ENCODE data around the gene CEP41. TPM values are rescaled to one million over a fixed set of nuclear protein-coding genes. Genes with fewer than 3 reads are reported as not detected.

The CEP41 gene
- total and polyA plus RNA-seq, 2 experiments from 2014 or later: 17.4 to 25.0 TPM

GRCh38 chr7:130349911-130350782 lies 90.7 kb downstream of the CEP41 start (continued):
- no peak for TF ChIP-seq CTCF (conservative IDR thresholded peaks at IDR 0.05; ENCODE audit: low read depth in 2 of 2)
- TF ChIP-seq REST (IDR thresholded peaks at IDR 0.05; ENCODE audit: unreplicated experiment): no peak
- no peak for TF ChIP-seq EZH2phosphoT487 (IDR thresholded peaks at IDR 0.05; ENCODE audit: unreplicated experiment)
- no peak for TF ChIP-seq STAT1 (IDR thresholded peaks at IDR 0.05; ENCODE audit: unreplicated experiment)

GRCh38 chr7:130346941-130347340 lies 93.9 kb downstream of the CEP41 start:
- no peaks in the 10 kb centered on the region for H3K27me3 ChIP-seq (ENCODE audit: insufficient read depth)
- H3K9me2 ChIP-seq (ENCODE audit: insufficient read depth): peaks cover 3% of the 10 kb centered on the region; the same call in 1 of the 2 replicates
- no peaks in the 10 kb centered on the region for H3F3A ChIP-seq (replicated peaks; ENCODE audit: low read depth)
- no peak for ATAC-seq
- DNase-seq (ENCODE audit: low spot score): no peak
- no peak overlapping the region for H3K4me3 ChIP-seq
- H3K4me2 ChIP-seq: no peak overlapping the region
- no peaks in the 10 kb centered on the region for H3K79me2 ChIP-seq (replicated peaks; ENCODE audit: insufficient read depth)
- H3K9me3 Mint-ChIP-seq: 0 out of 3 replicates have a peak, but pooled peaks cover 3% of the 10 kb centered on the region
- H3K4me1 Mint-ChIP-seq: peaks cover 31% of the 10 kb centered on the region
- peaks cover 18% of the 10 kb centered on the region for H3K27me3 Mint-ChIP-seq (ENCODE audit: insufficient read depth, low read depth, poor library complexity)
- H3K27ac ChIP-seq (ENCODE audit: low read depth): no peak overlapping the region
- no peak overlapping the region for H3K27ac Mint-ChIP-seq
- no peaks in the 10 kb centered on the region; the same call in 2 of the 3 replicates for H3K36me3 Mint-ChIP-seq (ENCODE audit: low read depth)
- H2AFZ ChIP-seq: no peak overlapping the region
- H3K36me3 ChIP-seq (ENCODE audit: insufficient read depth): no peaks in the 10 kb centered on the region
- peaks cover 21% of the 10 kb centered on the region for H3K4me1 ChIP-seq (ENCODE audit: insufficient read depth)
- no peak overlapping the region for H3K4me3 Mint-ChIP-seq
- H4K20me1 ChIP-seq (replicated peaks; ENCODE audit: insufficient read depth): no peaks in the 10 kb centered on the region
- TF ChIP-seq NANOG (IDR thresholded peaks at IDR 0.05; ENCODE audit: borderline replicate concordance): no peak
- no peak for TF ChIP-seq EZH2phosphoT487 (IDR thresholded peaks at IDR 0.05; ENCODE audit: unreplicated experiment)
- no peak for TF ChIP-seq ZNF462 (CRISPR knock-in tag; IDR thresholded peaks at IDR 0.05)
- no peak for TF ChIP-seq CTCF (conservative IDR thresholded peaks at IDR 0.05; ENCODE audit: low read depth in 2 of 2)
- TF ChIP-seq, protein P1, sequence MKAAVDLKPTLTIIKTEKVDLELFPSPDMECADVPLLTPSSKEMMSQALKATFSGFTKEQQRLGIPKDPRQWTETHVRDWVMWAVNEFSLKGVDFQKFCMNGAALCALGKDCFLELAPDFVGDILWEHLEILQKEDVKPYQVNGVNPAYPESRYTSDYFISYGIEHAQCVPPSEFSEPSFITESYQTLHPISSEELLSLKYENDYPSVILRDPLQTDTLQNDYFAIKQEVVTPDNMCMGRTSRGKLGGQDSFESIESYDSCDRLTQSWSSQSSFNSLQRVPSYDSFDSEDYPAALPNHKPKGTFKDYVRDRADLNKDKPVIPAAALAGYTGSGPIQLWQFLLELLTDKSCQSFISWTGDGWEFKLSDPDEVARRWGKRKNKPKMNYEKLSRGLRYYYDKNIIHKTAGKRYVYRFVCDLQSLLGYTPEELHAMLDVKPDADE (IDR thresholded peaks at IDR 0.05): no peak

Measured in GM23338 (cell line).